ENCODE results near the gene NR0B1. TPM values are rescaled to one million over a fixed set of nuclear protein-coding genes. Genes with fewer than 3 reads are reported as not detected.

NR0B1 gene, protein sequence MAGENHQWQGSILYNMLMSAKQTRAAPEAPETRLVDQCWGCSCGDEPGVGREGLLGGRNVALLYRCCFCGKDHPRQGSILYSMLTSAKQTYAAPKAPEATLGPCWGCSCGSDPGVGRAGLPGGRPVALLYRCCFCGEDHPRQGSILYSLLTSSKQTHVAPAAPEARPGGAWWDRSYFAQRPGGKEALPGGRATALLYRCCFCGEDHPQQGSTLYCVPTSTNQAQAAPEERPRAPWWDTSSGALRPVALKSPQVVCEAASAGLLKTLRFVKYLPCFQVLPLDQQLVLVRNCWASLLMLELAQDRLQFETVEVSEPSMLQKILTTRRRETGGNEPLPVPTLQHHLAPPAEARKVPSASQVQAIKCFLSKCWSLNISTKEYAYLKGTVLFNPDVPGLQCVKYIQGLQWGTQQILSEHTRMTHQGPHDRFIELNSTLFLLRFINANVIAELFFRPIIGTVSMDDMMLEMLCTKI
- total RNA-seq (2022; extraction: Qiagen RNA extraction): 18.8 to 30.9 TPM (median 24.1 TPM) in 5 replicates

DNA sequence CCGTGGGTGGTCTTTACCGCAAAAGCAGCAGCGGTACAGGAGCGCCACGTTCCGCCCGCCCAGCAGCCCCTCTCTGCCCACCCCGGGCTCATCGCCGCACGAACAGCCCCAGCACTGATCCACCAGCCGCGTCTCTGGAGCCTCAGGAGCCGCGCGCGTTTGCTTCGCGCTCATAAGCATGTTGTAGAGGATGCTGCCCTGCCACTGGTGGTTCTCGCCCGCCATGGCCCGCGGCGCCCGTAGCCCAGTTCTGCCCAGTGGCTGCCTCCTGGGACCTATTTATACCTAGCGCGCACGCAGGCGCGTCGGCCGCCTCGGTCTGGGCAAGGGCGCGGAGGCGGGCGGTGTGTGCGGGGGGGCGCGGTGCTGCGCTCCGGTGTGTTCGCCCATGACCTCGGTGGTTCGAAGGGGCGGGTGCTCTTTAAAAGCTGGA is at the start of gene NR0B1:
Gene NR0B1, minus strand, starts transcription at position 252 of the 433 bp plus-strand sequence. Its CDS starts 27 bp downstream, at position 225.

Other genes starting within 250 kb of the NR0B1 start
- not detected in 5 replicates for gene MAGEB2, start 93.8 kb downstream of the NR0B1 start, total RNA-seq (2022; extraction: Qiagen RNA extraction)
- not detected in 5 replicates for gene MAGEB3, start 78.7 kb downstream of the NR0B1 start, total RNA-seq (2022; extraction: Qiagen RNA extraction)
- not detected in 5 replicates for gene MAGEB4, start 67.4 kb downstream of the NR0B1 start, total RNA-seq (2022; extraction: Qiagen RNA extraction)
- gene MAGEB1, start 62.2 kb downstream of the NR0B1 start, total RNA-seq (2022; extraction: Qiagen RNA extraction): not detected in 5 replicates

Data from A549 treated with Mapracorat at 1 μM for 4 hours (cell line).